GM19438 (cell line): Measurements from ENCODE around the gene DLGAP1.
"Not testable (repeated sequence)": the region's sequence is repeated elsewhere in the genome, so short reads cannot be mapped to it uniquely, and the experiment has no call there.

Source experiments
- ATAC-seq: cut with Tn5 transposase; IDR thresholded peaks from one replicate; pipeline ENCODE4 v1.9.1; 2021; ENCODE audit warnings: low read depth; ENCODE audit not compliant: unreplicated experiment

DLGAP1 gene

GRCh38 chr18:3603421-3604234 lies 851.5 kb downstream of the DLGAP1 start:
- no peak for ATAC-seq

DNA sequence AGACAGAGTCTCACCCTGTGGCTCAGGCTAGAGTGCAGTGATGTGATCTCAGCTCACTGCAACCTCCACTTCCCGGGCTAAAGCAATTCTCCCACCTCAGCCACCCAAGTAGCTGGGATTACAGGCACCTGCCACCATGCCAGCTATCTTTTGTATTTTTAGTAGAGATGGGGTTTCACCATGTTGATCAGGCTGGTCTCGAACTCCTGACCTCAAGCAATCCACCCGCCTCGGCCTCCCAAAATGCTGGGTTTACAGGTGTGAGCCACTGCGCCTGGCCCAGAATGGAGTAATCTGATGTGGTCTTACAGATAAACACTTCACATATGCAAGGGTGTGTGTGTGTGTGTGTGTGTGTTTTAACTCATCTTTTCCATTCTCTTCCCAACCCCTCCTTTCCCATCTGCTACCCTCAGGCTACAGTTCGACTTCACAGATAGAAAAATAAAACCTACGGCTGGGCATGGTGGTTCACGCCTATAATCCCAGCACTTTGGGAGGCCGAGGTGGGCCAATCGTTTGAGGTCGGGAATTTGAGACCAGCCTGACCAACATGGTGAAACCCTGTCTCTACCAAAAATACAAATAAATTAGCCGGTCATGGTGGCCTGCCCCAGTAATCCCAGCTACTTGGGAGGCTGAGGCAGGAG lies 853.9 kb downstream of the DLGAP1 start:
- ATAC-seq = not testable (repeated sequence)

DNA sequence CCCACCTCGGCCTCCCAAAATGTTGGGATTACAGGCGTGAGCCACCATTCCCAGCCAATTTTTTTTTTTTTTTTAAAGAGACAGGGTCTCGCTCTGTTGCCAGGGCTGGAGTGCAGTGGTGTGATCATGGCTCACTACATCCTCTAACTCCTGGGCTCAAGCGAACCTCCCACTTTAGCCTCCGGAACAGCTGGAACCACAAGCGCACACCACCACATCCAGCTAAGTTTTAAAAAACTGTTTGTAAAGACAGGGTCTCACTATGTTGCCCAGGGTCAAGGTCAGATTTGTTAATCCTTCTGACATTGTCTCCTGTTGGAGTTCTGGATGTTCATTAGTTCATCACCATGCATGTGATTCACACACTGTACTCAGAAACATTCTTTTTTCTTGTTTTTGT lies 855.2 kb downstream of the DLGAP1 start:
- ATAC-seq = no peak

DNA sequence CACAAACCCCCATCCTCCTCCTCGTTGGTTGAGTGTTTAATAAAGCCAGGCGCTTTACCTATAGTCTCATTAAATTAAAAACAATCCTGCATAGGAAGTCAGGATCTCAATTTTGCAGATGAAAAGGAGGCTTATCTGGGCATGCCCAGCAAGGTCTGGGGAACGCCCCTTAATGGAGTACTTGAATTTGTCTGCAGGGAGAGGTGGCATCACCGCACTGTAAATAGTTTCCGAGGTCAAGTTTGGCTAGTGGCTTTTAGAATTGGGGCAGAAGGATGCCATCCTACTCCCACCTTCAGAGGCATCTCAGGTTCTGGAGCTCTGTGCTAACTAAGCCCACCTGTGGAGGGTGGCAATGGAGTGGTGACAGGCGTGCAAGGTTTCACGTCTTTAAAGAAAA lies 855.9 kb downstream of the DLGAP1 start:
- no peak for ATAC-seq

- no peak for ATAC-seq
Observed at GRCh38 chr18:3598581-3598980, 856.5 kb downstream of the DLGAP1 start.

GRCh38 chr18:3597409-3598357 lies 857.4 kb downstream of the DLGAP1 start:
- ATAC-seq = no peak

DNA sequence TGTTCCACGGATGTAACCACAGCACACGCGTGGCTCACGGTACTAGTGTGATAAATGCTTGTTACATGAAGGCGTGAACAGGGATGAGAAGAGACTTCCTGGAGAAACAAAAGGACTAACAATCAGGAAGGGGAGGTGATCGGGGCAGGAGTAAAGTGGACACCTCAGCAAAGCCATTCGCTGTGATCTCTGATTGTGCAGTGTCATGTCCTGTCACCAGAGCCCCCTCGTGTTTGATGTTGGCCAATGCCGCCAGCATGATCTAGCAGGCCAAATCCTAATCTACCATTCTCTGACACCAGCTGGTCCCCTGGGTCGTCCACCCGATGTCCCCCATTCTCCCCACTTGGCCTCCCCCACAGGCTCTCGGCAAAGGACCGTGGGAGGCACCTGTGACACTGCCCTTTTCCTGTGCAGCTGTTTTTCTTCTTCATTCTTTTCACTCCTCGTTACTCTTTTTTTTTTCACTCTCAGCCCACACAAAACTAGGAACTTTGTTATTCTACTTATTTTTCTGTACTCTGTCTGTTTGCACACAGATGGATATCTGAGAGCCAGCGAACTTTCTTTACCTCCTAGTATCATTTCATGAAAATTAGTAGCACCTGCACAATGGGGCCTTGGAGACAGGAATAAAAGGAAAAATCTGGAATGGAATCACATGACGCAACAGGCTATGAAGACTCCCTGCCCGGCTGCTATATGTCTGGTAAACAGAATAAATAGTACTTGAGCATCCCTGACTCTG lies 858.3 kb downstream of the DLGAP1 start:
- ATAC-seq = no peak

GRCh38 chr18:3596324-3596636 lies 858.8 kb downstream of the DLGAP1 start:
- ATAC-seq = no peak

DNA sequence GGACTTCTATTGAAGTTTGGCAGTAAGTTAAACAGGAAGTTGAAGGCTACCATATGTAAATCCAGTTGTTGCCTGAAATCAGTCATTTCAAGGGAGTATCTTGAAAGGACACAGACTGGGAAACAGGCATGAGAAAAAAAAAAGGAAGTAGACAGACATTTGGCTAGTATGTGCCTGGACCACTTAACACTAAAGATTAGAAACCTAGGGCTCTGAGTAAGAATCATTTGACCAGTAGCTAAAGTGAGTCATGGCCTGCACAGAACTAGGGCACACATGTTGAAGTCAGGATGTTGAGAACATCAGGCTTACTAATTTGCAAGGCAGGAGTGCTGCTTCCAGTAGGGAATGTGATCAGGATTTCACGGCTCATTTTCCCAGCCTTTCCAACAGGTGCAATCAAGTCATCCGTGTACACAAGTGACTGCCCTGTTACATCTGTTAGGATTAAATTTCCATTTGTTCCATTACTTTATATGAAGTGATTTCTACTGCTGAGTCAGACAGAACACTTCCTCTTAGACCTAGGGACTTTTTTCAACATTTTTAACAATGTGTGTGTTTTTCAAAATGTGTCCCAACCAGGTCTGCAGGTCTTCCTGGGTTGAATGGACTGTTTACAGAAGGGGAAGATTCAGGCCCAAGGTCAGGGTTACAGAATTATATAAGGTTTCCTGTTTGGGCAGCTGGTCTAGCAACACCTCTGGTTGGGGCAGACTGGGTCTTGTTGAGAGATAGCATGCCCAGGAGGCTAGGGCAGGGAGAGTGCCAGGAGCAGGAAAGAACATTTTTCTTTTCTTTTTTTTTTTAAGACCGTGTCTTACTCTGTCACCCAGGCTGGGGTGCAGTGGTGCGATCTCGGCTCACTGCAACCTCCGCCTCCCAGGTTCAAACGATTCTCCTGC lies 859.5 kb downstream of the DLGAP1 start:
- ATAC-seq = no peak

GRCh38 chr18:3594760-3595368 lies 860.2 kb downstream of the DLGAP1 start:
- no peak for ATAC-seq

- peak; percentile 53 for ATAC-seq
Observed at GRCh38 chr18:3593904-3594759, 861.0 kb downstream of the DLGAP1 start.

- ATAC-seq = peak; percentile 2
Observed at GRCh38 chr18:3593381-3593903, 861.7 kb downstream of the DLGAP1 start.

GRCh38 chr18:3592864-3593263 lies 862.2 kb downstream of the DLGAP1 start:
- ATAC-seq = no peak

DNA sequence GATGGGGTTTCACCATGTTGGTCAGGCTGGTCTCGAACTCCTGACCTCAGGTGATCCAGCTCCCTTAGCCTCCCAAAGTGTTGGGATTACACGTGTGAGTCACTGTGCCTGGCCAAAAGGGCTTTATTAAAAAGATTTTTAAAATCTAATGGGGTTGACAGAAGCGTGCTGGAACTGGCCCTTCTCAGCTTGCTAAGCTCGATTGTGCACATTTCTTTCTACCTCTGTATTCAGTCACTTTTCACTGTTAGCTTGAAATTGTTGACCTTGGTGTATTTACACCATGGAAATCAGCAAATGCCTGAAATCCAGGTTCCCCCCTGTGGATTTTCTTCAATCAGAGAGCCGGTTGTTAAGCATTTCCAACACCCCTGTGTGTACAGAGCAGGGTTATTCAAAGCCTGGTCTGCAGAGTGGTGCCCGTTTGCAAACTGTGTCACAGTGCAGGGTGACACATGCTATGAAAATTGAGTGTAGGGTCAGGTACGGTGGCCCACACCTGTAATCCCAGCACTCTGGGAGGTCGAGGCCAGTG lies 864.9 kb downstream of the DLGAP1 start:
- no peak for ATAC-seq

DNA sequence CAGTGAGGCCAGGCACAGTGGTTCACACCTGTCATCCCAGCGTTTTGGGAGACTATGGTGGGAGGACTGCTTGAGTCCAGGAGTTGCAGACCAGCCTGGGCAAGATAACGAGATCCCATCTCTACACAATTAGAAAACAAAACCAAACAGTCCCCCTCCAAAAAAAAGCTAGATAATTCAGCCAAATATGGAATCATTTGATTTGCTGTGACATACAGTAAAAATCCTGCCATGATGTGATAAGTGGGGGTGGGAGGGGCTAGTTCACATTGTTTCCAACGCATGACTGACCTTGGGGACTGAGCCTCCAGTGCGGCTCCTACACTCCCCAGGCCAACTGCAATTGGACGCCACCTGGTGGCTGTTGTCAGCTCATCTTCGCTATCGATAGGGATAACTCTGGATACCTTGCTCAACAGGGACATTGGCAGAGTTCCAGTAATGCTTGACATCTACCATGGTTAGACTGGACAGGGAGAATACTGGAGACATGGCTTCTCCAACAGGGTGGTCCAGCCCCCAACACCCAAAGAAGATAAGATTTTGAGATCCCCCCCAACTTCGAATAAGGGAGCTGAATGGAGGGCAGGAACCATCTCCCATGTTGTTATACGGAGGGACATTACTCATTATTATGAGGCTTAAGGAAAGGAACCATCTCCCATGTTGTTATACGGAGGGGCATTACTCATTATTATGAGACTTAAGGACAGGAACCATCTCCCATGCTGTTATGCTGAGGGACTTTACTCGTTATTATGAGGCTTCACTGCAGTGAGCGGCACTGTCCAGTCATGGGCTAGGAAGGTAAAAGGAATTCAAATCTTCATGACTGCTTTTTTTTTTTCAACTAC lies 869.2 kb downstream of the DLGAP1 start:
- peak; percentile 36 for ATAC-seq

- no peak for ATAC-seq
Observed at GRCh38 chr18:3584897-3585460, 870.1 kb downstream of the DLGAP1 start.
